B cell (primary cell): ENCODE data around the gene MRGPRX3. TPM values are rescaled to one million over a fixed set of nuclear protein-coding genes. Genes with fewer than 3 reads are reported as not detected.

Experiments
- ATAC-seq: fragments of 200-7000 bp; cut with Tn5 transposase; one replicate; pipeline ENCODE4 v1.10.0; 2021; ENCODE audit warnings: low read depth, mild to moderate bottlenecking, moderate number of reproducible peaks, moderate library complexity
- CTCF ChIA-PET: fragments of 350-600 bp; sonication (Branson Sonifier 250); formaldehyde crosslinking; loops from one replicate; lab custom pipeline; 2021; ENCODE audit warnings: antibody characterized with exemption, inconsistent platforms; lab: Charles Lee
- POLR2A ChIA-PET: fragments of 350-600 bp; sonication (Branson Sonifier 250); formaldehyde crosslinking; loops from one replicate; lab custom pipeline; 2021; ENCODE audit warnings: antibody characterized with exemption; lab: Charles Lee
- DNase-seq: peaks from one replicate; pipeline ENCODE4 v3.0.0; 2013
- H2AFZ ChIP-seq: 2 replicates; pipeline ENCODE4 v1.6.1; 2012; ENCODE audit warnings: mild to moderate bottlenecking, low read depth, low read length; ENCODE audit not compliant: insufficient read depth, poor library complexity, severe bottlenecking
- H3K27ac ChIP-seq, 2 donors: 1 replicate in 1 of 2; 2 replicates in 1 of 2; pipeline ENCODE4 v1.5.1; 2012 to 2013; ENCODE audit warnings: low read length in 2 of 2, mild to moderate bottlenecking in 2 of 2, moderate library complexity in 1 of 2
- H3K27me3 ChIP-seq, 4 experiments: fragments of 200-600 bp in 1 of 4; sonication (generic) in 1 of 4; replicated peaks in 1 of 4; 1 replicate in 2 of 4; 2 replicates in 2 of 4; pipeline versions ENCODE4 v1.6.1 to v1.7.0; 2013 to 2016; ENCODE audit warnings: low read length in 3 of 4, mild to moderate bottlenecking in 2 of 4, mixed read lengths in 1 of 4, moderate library complexity in 1 of 4; ENCODE audit not compliant: insufficient read depth in 4 of 4, control insufficient read depth in 3 of 4; ENCODE audit errors: control extremely low read depth in 1 of 4
- H3K36me3 ChIP-seq, 2 experiments: replicated peaks in 1 of 2; 1 replicate in 1 of 2; 2 replicates in 1 of 2; pipeline versions ENCODE4 v1.6.1 to v1.7.1; 2013; ENCODE audit warnings: low read length in 1 of 2; ENCODE audit not compliant: insufficient read depth in 2 of 2, control insufficient read depth in 1 of 2; ENCODE audit errors: control extremely low read depth in 1 of 2, extremely low read depth in 1 of 2
- H3K4me1 ChIP-seq, 2 donors: fragments of 200-600 bp in 1 of 2; sonication (generic) in 1 of 2; 1 replicate in 1 of 2; 2 replicates in 1 of 2; pipeline versions ENCODE4 v1.5.1 to v1.6.1; 2013 to 2017; ENCODE audit warnings: low read length in 2 of 2; ENCODE audit not compliant: control insufficient read depth in 2 of 2, insufficient read depth in 2 of 2
- H3K4me2 ChIP-seq: replicated peaks from 2 replicates; pipeline ENCODE3; 2012; ENCODE audit warnings: mild to moderate bottlenecking, low read depth, low read length; ENCODE audit not compliant: poor library complexity, severe bottlenecking
- H3K4me3 ChIP-seq, 5 experiments: fragments of 200-600 bp in 1 of 5; sonication (generic) in 1 of 5; 1 replicate in 3 of 5; 2 replicates in 2 of 5; pipeline versions ENCODE4 v1.5.1 to v1.7.0; 2011 to 2016; ENCODE audit warnings: low read length in 4 of 5, mild to moderate bottlenecking in 4 of 5, low read depth in 2 of 5, control low read depth in 1 of 5, moderate library complexity in 1 of 5; ENCODE audit not compliant: insufficient read depth in 1 of 5; ENCODE audit errors: control extremely low read depth in 1 of 5, extremely low read depth in 1 of 5
- H3K79me2 ChIP-seq: fragments of 200-600 bp; sonication (generic); one replicate; pipeline ENCODE4 v1.6.0; 2016; ENCODE audit warnings: low read length; ENCODE audit not compliant: control insufficient read depth, insufficient read depth
- H3K9ac ChIP-seq: fragments of 200-600 bp; sonication (generic); 2 replicates; pipeline ENCODE4 v1.6.1; 2017; ENCODE audit warnings: mild to moderate bottlenecking, low read length, moderate library complexity
- H3K9me3 ChIP-seq, 3 donors: one replicate each; pipeline versions ENCODE4 v1.6.1 to v1.7.1; 2013; ENCODE audit warnings: low read length in 2 of 3; ENCODE audit not compliant: control insufficient read depth in 2 of 3, insufficient read depth in 1 of 3; ENCODE audit errors: control extremely low read depth in 1 of 3
- H4K20me1 ChIP-seq: 2 replicates; pipeline ENCODE4 v1.6.0; 2012; ENCODE audit warnings: mild to moderate bottlenecking, low read length; ENCODE audit not compliant: insufficient read depth, control insufficient read depth, poor library complexity, severe bottlenecking
- H3K27ac Mint-ChIP-seq: one replicate; pipeline ENCODE4 v1.8.0; 2021; ENCODE audit warnings: mixed read lengths
- H3K27me3 Mint-ChIP-seq: one replicate; pipeline ENCODE4 v1.8.0; 2021; ENCODE audit warnings: mixed read lengths
- H3K4me1 Mint-ChIP-seq: one replicate; pipeline ENCODE4 v1.8.0; 2021; ENCODE audit warnings: mixed read lengths
- H3K4me3 Mint-ChIP-seq: one replicate; pipeline ENCODE4 v1.8.0; 2021; ENCODE audit warnings: mixed read lengths
- H3K9me3 Mint-ChIP-seq: one replicate; pipeline ENCODE4 v1.8.0; 2022; ENCODE audit warnings: mixed read lengths; ENCODE audit not compliant: insufficient read depth
- EZH2 ChIP-seq: IDR thresholded peaks from 2 replicates; pipeline ENCODE4 v1.6.1; 2012; ENCODE audit warnings: borderline replicate concordance, low read depth, mild to moderate bottlenecking, moderate library complexity, low read length; ENCODE audit not compliant: insufficient read depth, poor library complexity, severe bottlenecking
- WGBS: methylation state at CpG from one replicate; pipeline ENCODE4 v1.1.5; 2013; ENCODE audit warnings: missing lambda C conversion rate; ENCODE audit not compliant: insufficient coverage; 5-methylcytosine and 5-hydroxymethylcytosine counted together
- intact Hi-C: fragments of 100-400 bp; cut with micrococcal nuclease; formaldehyde crosslinking; loops from one replicate; pipeline ENCODE4 v1.10.0; 2022
- polyA plus RNA-seq: library from polyadenylated mRNA; depleted of rRNA; stranded (reverse); fragments of >200 nt; gene quantifications from 2 replicates; pipeline ENCODE4 v1.2.3, GENCODE V29; 2012
- total RNA-seq, 2 donors: library from RNA; stranded (reverse); fragments of 120-200 nt in 1 of 2; gene quantifications; 1 replicate in 1 of 2; 2 replicates in 1 of 2; pipeline versions ENCODE4 v1.2.3 to v1.2.4, GENCODE V29; 2013 to 2022
- TF ChIP-seq, protein P1 (sequence below): fragments of 200-600 bp; IDR thresholded peaks from one replicate; pipeline ENCODE4 v1.8.0; 2022; ENCODE audit warnings: antibody characterized with exemption, mild to moderate bottlenecking

Gene MRGPRX3
- total and polyA plus RNA-seq, 2 donors (not counting 1 experiment from before 2014, with no cell fraction given) = not detected

GRCh38 chr11:18135308-18135707, 2.9 kb downstream of the MRGPRX3 start:
- Mint-ChIP-seq H3K4me3 (no peak overlapping the region), H3K9me3 (peaks cover 2% of the 10 kb centered on the region), H3K27ac (no peak overlapping the region), H3K4me1 (no peaks in the 10 kb centered on the region), H3K27me3 (peaks cover 45% of the 10 kb centered on the region)
- WGBS = no CpG with 5 or more reads among the region's 2 CpGs
- no peaks in the 10 kb centered on the region for H3K36me3 ChIP-seq
- H3K79me2 ChIP-seq = no peaks in the 10 kb centered on the region
- H3K4me3 ChIP-seq = no peak overlapping the region
- H3K27me3 ChIP-seq = peaks cover 0 to 6% (median 2%) of the 10 kb centered on the region in 4 experiments
- H4K20me1 ChIP-seq = no peaks in the 10 kb centered on the region
- intact Hi-C loops = no loop called here
- no peak overlapping the region for H2AFZ ChIP-seq
- ATAC-seq = no peak
- H3K27ac ChIP-seq = no peak overlapping the region
- POLR2A ChIA-PET = interaction anchor here (0.6 kb wide), 1 partner anchor 263 kb away, joined by 3 read pairs; no protein-coding TSS in a partner anchor
- CTCF ChIA-PET = interaction anchor here (2.3 kb wide), 1 partner anchor 20 kb away, joined by 5 read pairs; no protein-coding TSS in a partner anchor
- peaks cover 0 to 6% (median 0%) of the 10 kb centered on the region in 3 donors for H3K9me3 ChIP-seq
- no peak overlapping the region for H3K9ac ChIP-seq
- H3K4me1 ChIP-seq = no peaks in the 10 kb centered on the region
- no peak overlapping the region for H3K4me2 ChIP-seq
- no peak for TF ChIP-seq EZH2
- TF ChIP-seq, protein P1, sequence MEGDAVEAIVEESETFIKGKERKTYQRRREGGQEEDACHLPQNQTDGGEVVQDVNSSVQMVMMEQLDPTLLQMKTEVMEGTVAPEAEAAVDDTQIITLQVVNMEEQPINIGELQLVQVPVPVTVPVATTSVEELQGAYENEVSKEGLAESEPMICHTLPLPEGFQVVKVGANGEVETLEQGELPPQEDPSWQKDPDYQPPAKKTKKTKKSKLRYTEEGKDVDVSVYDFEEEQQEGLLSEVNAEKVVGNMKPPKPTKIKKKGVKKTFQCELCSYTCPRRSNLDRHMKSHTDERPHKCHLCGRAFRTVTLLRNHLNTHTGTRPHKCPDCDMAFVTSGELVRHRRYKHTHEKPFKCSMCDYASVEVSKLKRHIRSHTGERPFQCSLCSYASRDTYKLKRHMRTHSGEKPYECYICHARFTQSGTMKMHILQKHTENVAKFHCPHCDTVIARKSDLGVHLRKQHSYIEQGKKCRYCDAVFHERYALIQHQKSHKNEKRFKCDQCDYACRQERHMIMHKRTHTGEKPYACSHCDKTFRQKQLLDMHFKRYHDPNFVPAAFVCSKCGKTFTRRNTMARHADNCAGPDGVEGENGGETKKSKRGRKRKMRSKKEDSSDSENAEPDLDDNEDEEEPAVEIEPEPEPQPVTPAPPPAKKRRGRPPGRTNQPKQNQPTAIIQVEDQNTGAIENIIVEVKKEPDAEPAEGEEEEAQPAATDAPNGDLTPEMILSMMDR = no peak
- no peak for DNase-seq

GRCh38 chr11:18137186-18137800, 4.9 kb downstream of the MRGPRX3 start:
- H3K9ac ChIP-seq = no peak overlapping the region
- H3K4me1 ChIP-seq = no peaks in the 10 kb centered on the region
- TF ChIP-seq, protein P1 = no peak
- no peak for TF ChIP-seq EZH2
- peaks cover 0 to 6% (median under 1%) of the 10 kb centered on the region in 4 experiments for H3K27me3 ChIP-seq
- H3K27ac ChIP-seq = no peak overlapping the region
- H2AFZ ChIP-seq = no peak overlapping the region
- no peak overlapping the region for H3K4me3 ChIP-seq
- ATAC-seq = no peak
- H4K20me1 ChIP-seq = no peaks in the 10 kb centered on the region
- H3K27ac Mint-ChIP-seq = peak overlapping the region; percentile 50
- H3K4me2 ChIP-seq = no peak overlapping the region
- POLR2A ChIA-PET = no interaction called here
- H3K9me3 Mint-ChIP-seq = no peaks in the 10 kb centered on the region
- no peaks in the 10 kb centered on the region for H3K36me3 ChIP-seq
- H3K79me2 ChIP-seq = no peaks in the 10 kb centered on the region
- no peaks in the 10 kb centered on the region for H3K4me1 Mint-ChIP-seq
- intact Hi-C loops = no loop called here
- 96% methylated on average over 29 of the region's 29 CpGs for WGBS
- no peak for DNase-seq
- H3K9me3 ChIP-seq = peaks cover 0 to 6% (median 0%) of the 10 kb centered on the region in 3 donors
- peaks cover 47% of the 10 kb centered on the region for H3K27me3 Mint-ChIP-seq
- CTCF ChIA-PET = no interaction called here
- no peak overlapping the region for H3K4me3 Mint-ChIP-seq
